Thoracic aorta (tissue), 2 donors: Measurements from ENCODE around the gene RAPGEF4. TPM values are rescaled to one million over a fixed set of nuclear protein-coding genes. Genes with fewer than 3 reads are reported as not detected.
"Not testable (repeated sequence)": the region's sequence is repeated elsewhere in the genome, so short reads cannot be mapped to it uniquely, and the experiment has no call there.

Experiments
- ATAC-seq: fragments of 150-250 bp; one replicate; pipeline ENCODE4 v1.8.0; 2017; ENCODE audit warnings: low read depth; ENCODE audit not compliant: insufficient number of reproducible peaks, low FRiP score
- DNase-seq: peaks from one replicate; pipeline ENCODE4 v3.0.0-alpha.2; 2020; ENCODE audit warnings: low spot score
- H3K27ac ChIP-seq, 2 donors: fragments of 200-600 bp; sonication (generic); 1 replicate in 1 of 2; 2 replicates in 1 of 2; pipeline ENCODE4 v1.5.1; 2016; ENCODE audit warnings: mild to moderate bottlenecking in 2 of 2, moderate library complexity in 2 of 2
- H3K27me3 ChIP-seq: fragments of 200-600 bp; sonication (generic); replicated peaks from 2 replicates; pipeline ENCODE4 v1.6.0; 2016; ENCODE audit warnings: mild to moderate bottlenecking; ENCODE audit not compliant: insufficient read depth
- H3K36me3 ChIP-seq: fragments of 200-600 bp; sonication (generic); one replicate; pipeline ENCODE4 v1.5.1; 2016
- H3K4me1 ChIP-seq, 2 donors: fragments of 200-600 bp; sonication (generic); 1 replicate in 1 of 2; 2 replicates in 1 of 2; pipeline versions ENCODE4 v1.5.1 to v1.6.0; 2016; ENCODE audit warnings: low read depth in 2 of 2, mild to moderate bottlenecking in 1 of 2; ENCODE audit not compliant: control insufficient read depth in 1 of 2
- H3K4me3 ChIP-seq: fragments of 200-600 bp; sonication (generic); 2 replicates; pipeline ENCODE4 v1.5.1; 2016; ENCODE audit warnings: mild to moderate bottlenecking
- H3K9me3 ChIP-seq: fragments of 200-600 bp; sonication (generic); 2 replicates; pipeline ENCODE4 v1.5.1; 2016
- total RNA-seq, 2 donors: library from RNA; depleted of rRNA; stranded (reverse); fragments of >200 nt; gene quantifications; one replicate each; pipeline versions ENCODE4 v1.1.0 to v1.2.3, GENCODE V29; 2016
- TF ChIP-seq, protein P1 (sequence below): fragments of 200-600 bp; sonication (generic); IDR thresholded peaks from one replicate; pipeline ENCODE4 v1.5.1; 2019; ENCODE audit warnings: antibody characterized with exemption

The RAPGEF4 gene
- total RNA-seq, 2 donors from 2014 or later = 9.9 to 18.4 TPM

DNA sequence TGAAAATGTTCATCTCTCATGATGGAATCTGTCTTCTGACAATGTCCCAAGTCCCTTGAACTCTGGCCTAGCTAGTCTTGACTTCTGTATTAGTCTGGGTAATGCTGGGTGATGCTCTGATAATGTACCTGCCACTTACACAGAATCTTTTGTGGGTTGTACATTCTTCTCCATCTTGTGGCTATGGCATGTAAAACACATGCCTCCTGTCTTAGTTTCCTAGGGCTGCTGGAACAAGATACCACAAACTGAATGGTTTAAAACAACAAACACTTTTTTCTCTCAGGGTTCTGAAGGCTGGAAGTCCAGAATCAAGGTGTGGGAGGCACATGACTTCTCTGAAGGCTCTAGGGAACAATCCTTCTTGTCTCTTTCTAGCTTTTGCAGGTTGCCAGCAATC lies 57.1 kb downstream of the RAPGEF4 start:
- DNase-seq = no peak
- H3K9me3 ChIP-seq = no peaks in the 10 kb centered on the region
- H3K4me3 ChIP-seq = no peak overlapping the region
- TF ChIP-seq, protein P1, sequence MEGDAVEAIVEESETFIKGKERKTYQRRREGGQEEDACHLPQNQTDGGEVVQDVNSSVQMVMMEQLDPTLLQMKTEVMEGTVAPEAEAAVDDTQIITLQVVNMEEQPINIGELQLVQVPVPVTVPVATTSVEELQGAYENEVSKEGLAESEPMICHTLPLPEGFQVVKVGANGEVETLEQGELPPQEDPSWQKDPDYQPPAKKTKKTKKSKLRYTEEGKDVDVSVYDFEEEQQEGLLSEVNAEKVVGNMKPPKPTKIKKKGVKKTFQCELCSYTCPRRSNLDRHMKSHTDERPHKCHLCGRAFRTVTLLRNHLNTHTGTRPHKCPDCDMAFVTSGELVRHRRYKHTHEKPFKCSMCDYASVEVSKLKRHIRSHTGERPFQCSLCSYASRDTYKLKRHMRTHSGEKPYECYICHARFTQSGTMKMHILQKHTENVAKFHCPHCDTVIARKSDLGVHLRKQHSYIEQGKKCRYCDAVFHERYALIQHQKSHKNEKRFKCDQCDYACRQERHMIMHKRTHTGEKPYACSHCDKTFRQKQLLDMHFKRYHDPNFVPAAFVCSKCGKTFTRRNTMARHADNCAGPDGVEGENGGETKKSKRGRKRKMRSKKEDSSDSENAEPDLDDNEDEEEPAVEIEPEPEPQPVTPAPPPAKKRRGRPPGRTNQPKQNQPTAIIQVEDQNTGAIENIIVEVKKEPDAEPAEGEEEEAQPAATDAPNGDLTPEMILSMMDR = no peak
- no peaks in the 10 kb centered on the region for H3K27me3 ChIP-seq
- H3K27ac ChIP-seq = no peak overlapping the region
- H3K4me1 ChIP-seq = no peaks in the 10 kb centered on the region
- ATAC-seq = no peak
- H3K36me3 ChIP-seq = no peaks in the 10 kb centered on the region

DNA sequence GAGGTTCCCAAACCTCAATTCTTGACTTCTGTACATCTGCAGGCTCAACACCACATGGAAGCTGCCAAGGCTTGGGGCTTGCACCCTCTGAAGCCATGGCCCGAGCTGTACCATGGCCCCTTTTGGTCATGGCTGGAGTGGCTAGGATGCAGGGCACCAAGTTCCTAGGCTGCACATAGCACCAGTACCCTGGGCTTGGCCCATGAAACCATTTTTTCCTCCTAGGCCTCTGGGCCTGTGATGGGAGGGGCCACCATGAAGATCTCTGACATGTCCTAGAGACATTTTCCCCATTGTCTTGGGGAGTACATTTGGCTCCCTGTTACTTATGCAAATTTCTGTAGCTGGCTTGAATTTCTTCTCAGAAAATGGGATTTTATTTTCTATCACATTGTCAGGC lies 67.7 kb downstream of the RAPGEF4 start:
- not testable (repeated sequence) for H3K4me1 ChIP-seq, H3K36me3 ChIP-seq, H3K9me3 ChIP-seq, H3K27me3 ChIP-seq, DNase-seq, H3K4me3 ChIP-seq, H3K27ac ChIP-seq, ATAC-seq

DNA sequence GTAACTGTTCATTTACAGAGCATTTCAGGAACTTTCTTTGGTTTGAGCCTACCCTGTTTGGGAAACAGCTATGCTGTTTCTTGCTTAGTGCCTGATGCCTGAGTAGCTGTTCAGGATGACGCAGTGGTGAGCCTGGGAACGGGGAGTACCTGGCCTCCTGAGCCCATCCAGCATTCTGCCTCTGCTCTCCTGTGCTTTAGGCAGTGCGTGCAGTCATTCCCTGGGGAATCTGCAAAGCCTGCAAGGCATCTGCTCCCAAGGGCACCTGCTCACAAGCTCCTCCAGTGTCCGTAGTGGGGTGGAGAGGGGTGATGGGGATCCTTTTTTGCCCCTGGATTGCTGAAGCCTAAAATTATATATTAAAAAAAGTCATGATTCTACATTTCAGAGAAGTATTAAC lies 68.8 kb downstream of the RAPGEF4 start:
- Histone ChIP-seq H3K4me1 (peaks cover 0 to 3% of the 10 kb centered on the region in 2 donors), H3K4me3 (no peak overlapping the region), H3K27ac (no peak overlapping the region), H3K9me3 (no peaks in the 10 kb centered on the region), H3K36me3 (no peaks in the 10 kb centered on the region), H3K27me3 (no peaks in the 10 kb centered on the region)
- DNase-seq = no peak
- ATAC-seq = no peak
- TF ChIP-seq, protein P1 = no peak

DNA sequence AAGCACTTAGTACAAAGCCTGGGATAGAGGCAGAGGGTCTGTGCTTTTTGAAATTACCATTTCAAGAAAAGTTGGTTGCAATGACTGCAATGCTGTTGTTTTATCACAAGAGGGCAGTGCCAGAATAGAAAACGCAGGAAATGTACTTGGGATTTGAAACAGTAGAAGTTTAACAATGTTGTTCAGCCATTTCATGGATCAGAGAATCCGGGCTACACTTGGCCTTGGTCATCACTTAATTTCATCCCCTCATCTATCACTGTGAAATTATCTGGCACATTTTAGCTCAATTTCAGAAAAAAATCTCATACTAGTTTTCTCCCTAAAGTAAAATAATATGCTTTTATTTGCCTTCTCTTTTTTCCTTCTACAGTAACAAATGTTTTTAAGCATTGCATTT lies 70.8 kb downstream of the RAPGEF4 start:
- ATAC-seq (no peak), DNase-seq (no peak)
- H3K36me3 ChIP-seq = no peaks in the 10 kb centered on the region
- no peak overlapping the region for H3K4me3 ChIP-seq
- TF ChIP-seq, protein P1 = peak; percentile 73
- no peaks in the 10 kb centered on the region for H3K27me3 ChIP-seq
- H3K9me3 ChIP-seq = no peaks in the 10 kb centered on the region
- no peak overlapping the region for H3K27ac ChIP-seq
- H3K4me1 ChIP-seq = peaks cover 0 to 3% of the 10 kb centered on the region in 2 donors

DNA sequence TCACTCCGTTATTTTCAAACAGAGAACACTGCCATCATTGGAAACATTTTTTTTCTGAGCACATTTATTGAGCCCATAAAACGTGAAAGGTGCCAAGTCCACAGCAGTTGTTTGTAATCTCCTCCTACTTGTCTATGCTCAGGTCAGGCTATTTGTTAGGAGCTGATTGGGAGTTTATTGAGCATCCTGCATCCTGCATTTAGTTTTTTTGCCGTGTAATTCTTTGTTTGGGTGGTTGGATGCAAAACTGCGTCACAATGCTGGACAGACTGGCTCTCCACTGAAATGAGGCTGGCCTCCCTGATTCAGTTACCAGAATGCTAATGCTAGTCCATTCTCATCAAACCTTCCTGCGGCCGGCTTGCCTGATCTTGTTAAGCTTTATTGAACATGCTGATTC lies 71.4 kb downstream of the RAPGEF4 start:
- Histone ChIP-seq H3K27ac (no peak overlapping the region), H3K36me3 (no peaks in the 10 kb centered on the region), H3K9me3 (no peaks in the 10 kb centered on the region), H3K4me1 (peaks cover 0 to 3% of the 10 kb centered on the region in 2 donors), H3K4me3 (no peak overlapping the region), H3K27me3 (no peaks in the 10 kb centered on the region)
- ATAC-seq = no peak
- no peak for DNase-seq
- TF ChIP-seq, protein P1 = no peak

DNA sequence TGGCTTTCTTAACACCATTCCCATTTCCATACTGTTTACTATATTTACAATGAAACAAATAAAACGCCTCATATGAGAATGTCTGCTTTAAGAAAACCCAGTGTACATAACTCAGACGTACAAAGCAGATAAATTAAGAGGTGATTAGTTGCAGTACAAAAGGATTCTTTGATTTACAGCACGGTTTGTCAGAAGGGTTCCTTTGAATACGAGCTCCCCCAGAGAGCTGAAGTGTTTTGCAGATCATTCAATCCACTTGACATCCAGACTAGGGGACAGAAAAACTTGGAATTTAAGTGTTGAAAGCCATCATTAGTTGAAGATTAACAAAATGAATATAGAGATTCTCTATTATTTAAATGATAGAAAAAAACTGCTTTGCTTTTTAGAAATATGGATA lies 72.5 kb downstream of the RAPGEF4 start:
- no peak for DNase-seq
- ATAC-seq = no peak

More for the DNA sequence above, 72.5 kb downstream of the RAPGEF4 start:
- no peak overlapping the region for H3K4me3 ChIP-seq
- H3K27me3 ChIP-seq = no peaks in the 10 kb centered on the region
- H3K4me1 ChIP-seq = peaks cover 0 to 3% of the 10 kb centered on the region in 2 donors
- H3K36me3 ChIP-seq = no peaks in the 10 kb centered on the region
- no peaks in the 10 kb centered on the region for H3K9me3 ChIP-seq
- TF ChIP-seq, protein P1 = no peak
- no peak overlapping the region for H3K27ac ChIP-seq
